H9 (cell line): ENCODE measurements around the gene PSMC1. TPM values are rescaled to one million over a fixed set of nuclear protein-coding genes. Genes with fewer than 3 reads are reported as not detected.

Experiments used
- DNase-seq: peaks from one replicate; pipeline ENCODE4 v3.0.0-alpha.2; 2017
- H2AFZ ChIP-seq: one replicate; pipeline ENCODE4 v1.6.1; 2013; ENCODE audit warnings: mild to moderate bottlenecking, low read length, control low read depth, moderate library complexity
- H2AK5ac ChIP-seq: 2 replicates; pipeline ENCODE4 v1.6.1; 2013; ENCODE audit warnings: low read length, control low read depth, mixed read lengths; ENCODE audit not compliant: insufficient read length
- H2BK120ac ChIP-seq: one replicate; pipeline ENCODE4 v1.6.1; 2013; ENCODE audit warnings: low read depth, mild to moderate bottlenecking, low read length, control low read depth, inconsistent platforms; ENCODE audit not compliant: poor library complexity, severe bottlenecking
- H2BK12ac ChIP-seq: 2 replicates; pipeline ENCODE4 v1.6.1; 2013; ENCODE audit warnings: low read length, control low read depth, mixed read lengths, low read depth; ENCODE audit not compliant: insufficient read length
- H2BK15ac ChIP-seq: 2 replicates; pipeline ENCODE4 v1.6.1; 2013; ENCODE audit warnings: low read depth, low read length, control low read depth
- H2BK20ac ChIP-seq: one replicate; pipeline ENCODE4 v1.6.1; 2013; ENCODE audit warnings: low read depth, mild to moderate bottlenecking, low read length, control low read depth, inconsistent platforms; ENCODE audit not compliant: poor library complexity, severe bottlenecking
- H2BK5ac ChIP-seq: 2 replicates; pipeline ENCODE4 v1.6.1; 2013; ENCODE audit warnings: low read length, control low read depth, mixed read lengths; ENCODE audit not compliant: insufficient read length
- H3K14ac ChIP-seq: 2 replicates; pipeline ENCODE4 v1.6.1; 2013; ENCODE audit warnings: low read length, control low read depth; ENCODE audit not compliant: insufficient read depth
- H3K18ac ChIP-seq: 2 replicates; pipeline ENCODE4 v1.6.1; 2013; ENCODE audit warnings: low read depth, mild to moderate bottlenecking, mixed read lengths, low read length, control low read depth; ENCODE audit not compliant: insufficient read length
- H3K23ac ChIP-seq: 2 replicates; pipeline ENCODE4 v1.6.1; 2013; ENCODE audit warnings: low read length, control low read depth, mixed read lengths, low read depth; ENCODE audit not compliant: insufficient read length
- H3K23me2 ChIP-seq: 2 replicates; pipeline ENCODE4 v1.6.1; 2013; ENCODE audit warnings: low read depth, mild to moderate bottlenecking, mixed read lengths, low read length, control low read depth; ENCODE audit not compliant: insufficient read length, poor library complexity, severe bottlenecking
- H3K27ac ChIP-seq: 2 replicates; pipeline ENCODE4 v1.5.1; 2013; ENCODE audit warnings: low read length, control low read depth, mixed read lengths, low read depth; ENCODE audit not compliant: insufficient read length
- H3K27me3 ChIP-seq: 2 replicates; pipeline ENCODE4 v1.6.1; 2013; ENCODE audit warnings: low read length, control low read depth, inconsistent platforms; ENCODE audit not compliant: insufficient read depth
- H3K4ac ChIP-seq: 2 replicates; pipeline ENCODE4 v1.6.1; 2013; ENCODE audit warnings: low read depth, mild to moderate bottlenecking, control low read depth, inconsistent platforms, low read length, moderate library complexity
- H3K4me1 ChIP-seq: 2 replicates; pipeline ENCODE4 v1.6.1; 2013; ENCODE audit warnings: low read length, control low read depth, inconsistent platforms; ENCODE audit not compliant: insufficient read depth
- H3K4me2 ChIP-seq: 2 replicates; pipeline ENCODE4 v1.6.1; 2013; ENCODE audit warnings: low read length, control low read depth, mixed read lengths; ENCODE audit not compliant: insufficient read length, insufficient read depth
- H3K56ac ChIP-seq: 2 replicates; pipeline ENCODE4 v1.6.1; 2013; ENCODE audit warnings: low read depth, mild to moderate bottlenecking, mixed read lengths, low read length, control low read depth; ENCODE audit not compliant: insufficient read length
- H3K79me1 ChIP-seq: 2 replicates; pipeline ENCODE4 v1.6.1; 2013; ENCODE audit warnings: low read depth, mild to moderate bottlenecking, moderate library complexity, low read length, control low read depth, inconsistent platforms; ENCODE audit not compliant: insufficient read depth, poor library complexity, severe bottlenecking
- H3K79me2 ChIP-seq: 2 replicates; pipeline ENCODE4 v1.6.1; 2013; ENCODE audit warnings: low read length, control low read depth, inconsistent platforms; ENCODE audit not compliant: insufficient read depth
- H3K9ac ChIP-seq: 2 replicates; pipeline ENCODE4 v1.6.1; 2013; ENCODE audit warnings: low read length, control low read depth, mixed read lengths; ENCODE audit not compliant: insufficient read length; ENCODE audit errors: extremely low read depth
- H3K9me3 ChIP-seq: one replicate; pipeline ENCODE4 v1.6.1; 2013; ENCODE audit warnings: low read depth, low read length, inconsistent platforms; ENCODE audit not compliant: control insufficient read depth
- H3T11ph ChIP-seq: one replicate; pipeline ENCODE4 v1.6.1; 2013; ENCODE audit warnings: mild to moderate bottlenecking, low read length, control low read depth, inconsistent platforms
- H4K20me1 ChIP-seq: one replicate; pipeline ENCODE4 v1.6.1; 2013; ENCODE audit not compliant: control insufficient read depth, insufficient read length, insufficient read depth
- H4K5ac ChIP-seq: 2 replicates; pipeline ENCODE4 v1.6.1; 2013; ENCODE audit warnings: low read depth, mild to moderate bottlenecking, mixed read lengths, low read length, control low read depth; ENCODE audit not compliant: insufficient read length
- H4K8ac ChIP-seq: replicated peaks from 2 replicates; pipeline ENCODE4 v1.6.1; 2013; ENCODE audit warnings: low read length, control low read depth, mixed read lengths, low read depth; ENCODE audit not compliant: insufficient read length
- H4K91ac ChIP-seq: 2 replicates; pipeline ENCODE4 v1.6.1; 2013; ENCODE audit warnings: low read depth, mild to moderate bottlenecking, moderate library complexity, mixed read lengths, low read length, control low read depth; ENCODE audit not compliant: insufficient read length
- H3K27ac Mint-ChIP-seq, 3 experiments: 2 replicates in 2 of 3; 3 replicates in 1 of 3; pipeline ENCODE4 v1.8.0; 2020 to 2021; ENCODE audit warnings: mixed read lengths in 3 of 3, mild to moderate bottlenecking in 1 of 3, moderate library complexity in 1 of 3
- H3K27me3 Mint-ChIP-seq: 2 replicates; pipeline ENCODE4 v1.8.0; 2021; ENCODE audit warnings: low read depth, mild to moderate bottlenecking, moderate library complexity, mixed read lengths
- H3K36me3 Mint-ChIP-seq, 3 experiments: 2 replicates in 2 of 3; 3 replicates in 1 of 3; pipeline ENCODE4 v1.8.0; 2020 to 2021; ENCODE audit warnings: low read depth in 3 of 3, mixed read lengths in 3 of 3; ENCODE audit not compliant: insufficient read depth in 1 of 3
- H3K4me1 Mint-ChIP-seq, 2 experiments: 2 replicates each; pipeline ENCODE4 v1.8.0; 2020; ENCODE audit warnings: mixed read lengths in 2 of 2
- H3K4me3 Mint-ChIP-seq, 2 experiments: 2 replicates in 1 of 2; 3 replicates in 1 of 2; pipeline ENCODE4 v1.8.0; 2020 to 2021; ENCODE audit warnings: mild to moderate bottlenecking in 2 of 2, mixed read lengths in 2 of 2, moderate library complexity in 1 of 2
- H3K9me3 Mint-ChIP-seq, 2 experiments: 2 replicates in 1 of 2; 3 replicates in 1 of 2; pipeline ENCODE4 v1.8.0; 2020; ENCODE audit warnings: mild to moderate bottlenecking in 2 of 2, mixed read lengths in 2 of 2, moderate library complexity in 1 of 2
- WGBS: extraction: QIAGEN DNeasy Blood & Tissue Kit; methylation state at CpG from one replicate; pipeline ENCODE4 v1.1.7; 2013; ENCODE audit warnings: missing lambda C conversion rate, low lambda C conversion rate, mixed read lengths; ENCODE audit not compliant: insufficient read length; ENCODE audit errors: extremely low coverage; 5-methylcytosine and 5-hydroxymethylcytosine counted together
- total RNA-seq: library from RNA; stranded (reverse); gene quantifications from 2 replicates; pipeline ENCODE4 v1.2.1, GENCODE V29; 2021
- TF ChIP-seq, protein P1 (sequence below): fragments of 200-600 bp; sonication (generic); conservative IDR thresholded peaks from 3 replicates; pipeline ENCODE4 v1.8.0; 2021; ENCODE audit warnings: antibody characterized with exemption, mild to moderate bottlenecking

PSMC1 gene
- total RNA-seq, 1 experiment from 2014 or later = 113 TPM

DNA sequence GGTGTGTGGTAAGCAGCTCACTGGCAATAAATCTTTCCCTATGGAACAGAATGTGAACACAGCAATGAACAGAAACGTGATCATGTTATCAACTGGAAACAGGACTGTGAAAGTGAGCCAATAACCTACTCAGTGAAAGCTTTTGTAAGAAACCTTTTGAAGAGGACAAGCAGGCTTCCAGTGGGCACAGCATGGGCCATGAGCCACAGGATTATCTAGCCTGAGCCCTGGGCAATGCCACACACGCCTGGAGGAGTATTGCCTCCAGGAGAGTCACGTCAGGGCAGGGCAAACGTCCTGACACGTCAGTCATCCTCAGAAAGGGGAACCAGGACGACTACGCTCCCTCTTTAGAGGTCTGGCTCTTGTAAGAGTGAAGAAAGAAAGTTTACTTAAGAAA is 43.1 kb downstream of the PSMC1 start:
- Histone ChIP-seq H3K9me3 (no peaks in the 10 kb centered on the region), H2BK15ac (no peak overlapping the region), H2BK120ac (no peak overlapping the region), H4K91ac (no peak overlapping the region), H3K23ac (no peak overlapping the region), H3K4ac (no peak overlapping the region), H3K27me3 (no peaks in the 10 kb centered on the region), H3K4me2 (no peak overlapping the region), H3K14ac (no peak overlapping the region), H4K8ac (no peak overlapping the region), H4K5ac (no peak overlapping the region), H2AK5ac (no peak overlapping the region), H3K79me1 (no peaks in the 10 kb centered on the region), H3K4me1 (peaks cover 14% of the 10 kb centered on the region; the same call in 1 of the 2 replicates), H2BK5ac (no peak overlapping the region), H3T11ph (no peak overlapping the region), H3K23me2 (no peaks in the 10 kb centered on the region), H3K18ac (no peak overlapping the region), H3K9ac (no peak overlapping the region), H3K56ac (no peak overlapping the region), H3K27ac (no peak overlapping the region), H4K20me1 (no peaks in the 10 kb centered on the region), H2AFZ (no peak overlapping the region), H2BK20ac (no peak overlapping the region), H2BK12ac (no peak overlapping the region), H3K79me2 (no peaks in the 10 kb centered on the region)
- no CpG with 5 or more reads among the region's 7 CpGs for WGBS
- Mint-ChIP-seq H3K4me3 (no peak overlapping the region), H3K27me3 (no peaks in the 10 kb centered on the region), H3K27ac (peak overlapping the region in 1 of 3 experiments; percentile 62; a peak in 2 of 7 replicates), H3K36me3 (peaks cover 11 to 59% (median 40%) of the 10 kb centered on the region in 3 experiments; a peak in 6 of 7 replicates), H3K4me1 (peaks cover 27 to 31% of the 10 kb centered on the region in 2 experiments), H3K9me3 (peaks cover 5 to 8% of the 10 kb centered on the region in 2 experiments)
- DNase-seq = no peak
- TF ChIP-seq, protein P1, sequence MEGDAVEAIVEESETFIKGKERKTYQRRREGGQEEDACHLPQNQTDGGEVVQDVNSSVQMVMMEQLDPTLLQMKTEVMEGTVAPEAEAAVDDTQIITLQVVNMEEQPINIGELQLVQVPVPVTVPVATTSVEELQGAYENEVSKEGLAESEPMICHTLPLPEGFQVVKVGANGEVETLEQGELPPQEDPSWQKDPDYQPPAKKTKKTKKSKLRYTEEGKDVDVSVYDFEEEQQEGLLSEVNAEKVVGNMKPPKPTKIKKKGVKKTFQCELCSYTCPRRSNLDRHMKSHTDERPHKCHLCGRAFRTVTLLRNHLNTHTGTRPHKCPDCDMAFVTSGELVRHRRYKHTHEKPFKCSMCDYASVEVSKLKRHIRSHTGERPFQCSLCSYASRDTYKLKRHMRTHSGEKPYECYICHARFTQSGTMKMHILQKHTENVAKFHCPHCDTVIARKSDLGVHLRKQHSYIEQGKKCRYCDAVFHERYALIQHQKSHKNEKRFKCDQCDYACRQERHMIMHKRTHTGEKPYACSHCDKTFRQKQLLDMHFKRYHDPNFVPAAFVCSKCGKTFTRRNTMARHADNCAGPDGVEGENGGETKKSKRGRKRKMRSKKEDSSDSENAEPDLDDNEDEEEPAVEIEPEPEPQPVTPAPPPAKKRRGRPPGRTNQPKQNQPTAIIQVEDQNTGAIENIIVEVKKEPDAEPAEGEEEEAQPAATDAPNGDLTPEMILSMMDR = no peak
